ENCODE results near the gene STOX2.

The STOX2 gene

DNA sequence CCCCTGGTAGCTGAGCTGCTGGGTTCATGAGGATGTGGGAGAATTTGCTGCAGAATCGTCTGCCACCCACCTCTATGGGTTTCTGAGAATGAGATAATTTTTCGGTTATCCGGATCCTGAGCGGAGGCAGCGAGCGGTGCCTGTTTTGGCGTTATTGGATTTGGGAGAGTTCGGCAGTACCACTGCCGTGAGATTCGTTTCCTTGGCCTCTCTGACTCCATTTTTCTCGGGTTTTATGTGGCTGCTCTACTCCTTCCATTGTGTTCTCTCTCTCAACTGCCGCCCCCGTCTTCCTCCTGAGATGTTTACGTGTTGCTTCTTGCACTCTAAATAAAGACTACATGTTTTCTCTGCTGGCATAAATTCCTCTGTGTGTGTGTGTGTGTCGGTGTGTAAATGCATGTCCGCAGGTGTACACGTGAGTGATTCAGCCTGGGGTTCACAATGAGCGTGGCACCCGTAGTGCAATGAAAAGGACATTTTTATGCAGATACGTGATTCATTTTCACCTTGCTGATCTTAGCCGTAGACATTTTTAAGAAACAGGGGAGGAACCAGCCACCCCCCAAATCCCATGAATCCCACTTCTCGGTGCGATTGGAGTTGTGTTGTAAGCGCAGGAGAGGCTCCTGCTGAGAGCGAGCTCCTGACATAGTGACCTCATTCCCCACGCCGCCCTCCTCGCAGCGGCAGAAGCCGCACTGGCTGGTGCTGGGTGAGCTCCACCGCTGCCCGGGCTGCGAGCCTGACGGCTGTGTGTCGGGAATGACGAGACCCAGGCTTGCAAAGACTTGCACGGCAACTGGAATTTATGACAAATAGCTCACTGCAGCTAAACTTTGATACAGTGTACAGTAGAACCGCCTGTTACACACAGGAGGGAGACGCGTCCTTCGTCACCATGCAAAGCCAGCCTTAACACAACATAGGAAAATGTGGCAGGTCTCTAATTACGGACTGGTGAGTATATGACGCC, 82.2 kb downstream of the STOX2 start:
- no peak for DNase-seq

DNA sequence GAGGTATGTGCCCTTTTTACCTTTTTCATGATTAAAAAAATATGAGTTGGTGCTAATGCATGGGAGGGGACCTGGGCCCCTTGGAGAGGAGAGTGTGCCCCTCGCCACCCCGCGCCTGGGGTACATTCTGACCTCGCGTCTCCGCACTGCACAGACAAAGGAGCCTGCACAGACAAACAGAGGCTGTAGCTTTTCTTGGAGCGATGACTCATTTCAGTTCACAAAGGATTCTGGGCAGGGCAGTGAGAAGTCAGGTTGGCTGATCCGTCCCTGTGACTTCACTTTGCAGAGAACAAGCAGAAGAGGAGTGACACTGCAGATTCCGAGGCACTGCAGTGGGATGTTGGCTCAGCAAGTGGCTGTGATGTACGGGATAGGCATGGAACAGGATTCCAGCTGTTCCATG, 82.9 kb downstream of the STOX2 start:
- DNase-seq = no peak

DNA sequence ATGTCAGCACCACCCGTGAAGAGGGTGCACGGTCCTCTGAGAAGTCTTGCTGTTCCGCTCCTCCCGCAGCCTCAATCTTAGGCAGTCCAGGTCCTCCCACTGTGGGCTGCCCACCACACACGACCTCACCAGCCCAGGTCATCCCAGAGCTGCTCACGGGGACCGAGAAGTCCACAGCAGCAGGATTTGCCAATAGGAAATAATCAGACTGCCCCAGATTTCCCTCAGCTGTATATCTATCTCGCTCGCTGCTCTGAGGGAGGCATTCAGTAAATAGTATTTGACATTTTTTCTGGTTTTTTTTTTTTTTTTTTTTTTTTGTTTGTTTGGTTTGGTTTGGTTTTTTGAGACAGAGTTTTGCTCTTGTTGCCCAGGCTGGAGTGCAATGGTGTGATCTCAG, 83.8 kb downstream of the STOX2 start:
- DNase-seq = no peak

DNA sequence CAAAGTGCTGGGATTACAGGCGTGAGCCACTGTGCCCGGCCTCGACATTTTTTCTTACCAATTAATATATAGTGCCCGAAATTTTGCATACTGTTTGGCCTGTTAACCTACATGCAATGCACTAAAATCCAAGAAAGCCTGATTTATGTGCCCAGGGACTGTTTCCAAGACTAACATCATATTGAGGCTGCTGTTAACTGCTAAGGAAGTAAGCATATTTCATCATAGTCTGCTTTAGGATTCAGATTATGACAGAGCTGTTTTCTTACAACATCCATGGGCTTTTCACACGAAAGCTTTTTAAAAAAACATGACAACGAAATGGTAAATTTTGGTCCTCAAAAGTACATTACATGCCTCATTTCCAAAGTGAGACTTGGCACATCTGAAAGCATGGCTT, 84.4 kb downstream of the STOX2 start:
- DNase-seq = no peak

DNA sequence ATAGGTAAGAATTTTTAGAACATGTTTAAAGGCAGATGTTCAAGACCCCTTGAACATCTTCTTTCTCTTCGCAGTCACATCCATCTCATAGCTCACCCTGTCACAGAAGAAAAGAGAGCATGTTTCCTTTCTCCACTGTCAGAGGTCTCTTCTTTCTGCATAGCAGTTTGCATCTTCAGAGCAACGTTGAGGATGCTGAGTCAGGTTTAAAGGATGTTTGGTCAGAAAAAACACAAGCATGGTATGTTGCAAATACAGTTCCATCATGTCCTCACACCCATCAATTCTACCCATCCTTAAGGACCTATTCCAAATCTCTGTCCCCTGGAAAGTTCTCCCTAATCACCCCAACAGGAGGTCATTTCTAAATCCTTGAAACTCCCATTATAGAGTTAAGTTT, 84.8 kb downstream of the STOX2 start:
- DNase-seq = no peak

DNA sequence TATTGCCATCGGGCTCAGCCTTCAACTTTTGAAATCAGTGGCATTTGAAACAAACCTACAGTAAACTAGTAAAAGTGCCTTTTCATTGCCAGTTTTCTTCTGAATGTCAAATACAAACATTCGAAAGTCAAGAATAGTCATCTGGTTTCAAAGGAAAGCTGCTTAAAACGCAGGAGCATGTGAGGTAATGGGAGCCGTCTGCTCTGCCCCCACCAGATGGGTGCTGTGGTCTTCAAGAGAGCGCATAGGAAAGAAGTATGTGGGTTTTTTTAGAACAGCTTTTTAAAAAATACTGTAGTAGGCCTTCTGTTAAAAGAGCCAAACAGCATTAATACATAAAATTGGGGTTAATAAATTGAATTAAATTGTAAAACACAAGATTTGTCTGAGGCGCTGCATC, 88.6 kb downstream of the STOX2 start:
- no peak for DNase-seq

DNA sequence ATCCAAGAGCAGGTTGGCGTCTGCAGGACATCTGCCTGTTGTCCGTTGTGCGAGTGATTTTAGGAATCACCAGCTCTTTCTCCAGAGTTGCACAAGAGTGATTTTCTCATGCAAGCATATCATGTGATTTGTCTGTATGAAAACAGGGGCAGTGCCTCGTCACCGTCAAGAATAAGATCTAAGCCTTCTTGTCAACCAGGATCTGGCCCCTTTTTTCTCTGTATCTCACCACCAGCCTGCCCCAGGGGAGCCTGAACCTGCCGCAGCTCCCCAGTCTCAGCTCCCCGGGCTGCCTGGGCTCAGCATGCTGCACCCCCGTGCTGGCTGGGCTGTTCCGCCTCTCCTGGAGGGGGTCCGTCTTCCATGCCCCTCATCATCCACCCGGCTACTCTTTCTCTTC, 90.5 kb downstream of the STOX2 start:
- DNase-seq = no peak

DNA sequence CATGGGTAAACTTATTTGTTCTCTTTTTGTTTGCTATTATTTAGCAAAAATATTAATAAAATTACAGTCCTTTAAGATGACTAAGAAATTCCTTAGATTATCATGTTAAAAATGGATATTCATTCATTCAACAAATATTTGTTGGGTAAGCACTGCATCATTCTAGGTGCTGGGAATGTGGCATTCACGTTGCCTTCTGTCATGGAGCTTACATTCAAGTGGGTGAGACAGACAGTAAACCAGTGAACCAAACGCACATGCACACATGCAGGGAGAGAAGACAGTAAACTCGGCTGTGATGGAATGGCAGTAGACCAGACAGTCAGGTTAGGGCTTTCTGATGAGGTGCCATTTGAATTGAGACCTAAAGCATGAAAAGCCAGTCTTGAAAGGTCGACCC, 91.8 kb downstream of the STOX2 start:
- DNase-seq = no peak

DNA sequence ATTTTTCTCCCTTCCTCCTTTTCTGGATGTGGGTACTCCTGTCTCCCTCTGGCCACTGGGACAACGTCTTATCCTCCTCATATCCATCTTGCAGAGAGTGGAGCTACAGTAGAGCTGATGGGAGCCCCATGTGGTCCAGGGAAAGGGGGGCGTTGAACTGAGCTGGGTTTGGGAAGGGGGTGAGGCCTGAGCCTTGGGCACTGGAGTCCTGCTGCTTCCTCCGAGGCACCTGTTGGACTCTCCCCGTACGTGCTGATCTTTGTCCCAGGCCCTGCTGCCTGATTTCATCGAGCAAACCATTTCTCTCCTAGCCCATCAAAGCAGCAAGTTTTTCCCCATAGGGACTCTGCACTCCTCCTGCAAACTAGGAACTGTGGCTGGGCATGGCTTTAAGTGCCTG, 94.3 kb downstream of the STOX2 start:
- no peak for DNase-seq

DNA sequence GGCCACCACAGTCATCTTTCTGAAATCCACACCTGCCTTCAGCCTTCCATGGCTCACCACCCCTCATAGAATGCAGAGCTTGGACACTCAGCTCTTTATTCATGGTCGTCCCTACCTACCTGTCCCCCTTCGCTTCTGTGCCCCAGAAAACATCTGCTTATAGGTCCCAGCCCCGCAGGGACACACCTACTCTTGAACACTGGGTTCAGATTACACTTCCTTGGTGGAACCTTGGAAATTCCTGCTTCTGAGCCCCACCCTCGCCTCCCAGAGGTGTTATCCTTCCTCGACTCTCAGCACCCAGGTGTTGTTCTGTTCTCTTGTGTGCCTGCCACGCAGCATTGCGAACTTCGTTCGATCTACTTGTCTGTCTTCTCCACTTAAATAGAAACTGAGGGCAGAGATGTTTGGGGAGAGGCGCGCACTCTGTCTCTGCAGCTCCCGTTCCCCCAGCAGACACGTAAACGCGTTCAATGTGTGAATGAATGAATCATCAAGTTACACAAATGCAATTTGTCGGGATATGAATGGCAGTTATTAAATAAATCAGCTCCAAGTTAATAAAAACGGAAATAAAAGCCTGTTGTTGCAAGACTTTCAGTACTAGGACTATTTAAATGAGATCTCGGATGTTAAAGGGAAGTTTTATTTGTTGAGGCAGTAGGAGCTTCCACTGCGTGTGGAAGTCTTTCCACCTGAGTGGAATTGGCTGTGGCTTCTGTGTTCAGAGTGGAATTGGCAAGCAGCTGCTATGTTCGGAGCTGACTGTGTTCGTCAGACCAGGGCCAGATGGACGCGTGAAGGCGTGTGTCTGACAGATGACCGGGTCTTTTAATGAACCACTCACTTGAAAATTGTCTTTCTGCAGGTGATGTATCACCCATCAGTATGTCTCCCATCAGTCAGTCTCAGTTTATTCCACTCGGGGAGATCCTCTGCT, 95.6 kb downstream of the STOX2 start:
- DNase-seq = no peak

DNA sequence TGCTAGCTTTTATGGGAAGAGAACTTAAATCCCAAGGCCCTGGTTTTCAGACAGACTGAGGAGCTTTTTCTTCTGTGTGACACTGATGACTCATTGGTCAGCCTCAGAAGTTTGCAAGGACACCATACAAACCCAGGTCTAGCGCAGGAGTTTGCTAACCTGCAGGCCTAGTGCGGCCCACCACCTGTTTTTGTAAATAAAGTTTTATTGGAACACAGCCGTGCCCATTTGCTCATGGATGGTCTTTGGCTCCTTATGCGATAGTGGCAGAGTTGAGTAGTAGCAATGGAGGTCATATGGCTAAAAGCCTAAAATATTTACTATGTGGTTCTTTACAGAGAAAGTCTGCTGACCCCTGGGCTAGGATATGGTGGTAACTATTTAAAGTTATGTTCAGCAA, 98.3 kb downstream of the STOX2 start:
- DNase-seq = no peak

DNA sequence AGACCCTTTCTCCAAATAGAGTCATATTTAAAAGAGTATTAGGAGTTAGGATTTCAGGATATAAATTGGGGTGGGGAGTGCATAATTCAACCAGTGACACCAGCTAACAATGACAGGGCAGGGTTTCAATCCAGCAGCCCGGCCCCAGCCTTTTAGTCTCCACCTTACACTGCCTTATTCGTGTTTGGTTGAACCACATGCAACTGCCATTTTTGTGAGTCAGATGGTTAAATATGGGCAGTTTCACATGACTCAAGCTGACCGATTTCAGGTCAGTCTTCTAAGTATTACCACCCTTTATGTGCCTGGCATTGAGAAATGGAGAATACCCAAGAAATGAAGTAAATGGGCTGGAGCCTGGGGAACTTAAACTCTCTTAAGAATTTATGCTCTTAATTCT, 102.8 kb downstream of the STOX2 start:
- DNase-seq = no peak

DNA sequence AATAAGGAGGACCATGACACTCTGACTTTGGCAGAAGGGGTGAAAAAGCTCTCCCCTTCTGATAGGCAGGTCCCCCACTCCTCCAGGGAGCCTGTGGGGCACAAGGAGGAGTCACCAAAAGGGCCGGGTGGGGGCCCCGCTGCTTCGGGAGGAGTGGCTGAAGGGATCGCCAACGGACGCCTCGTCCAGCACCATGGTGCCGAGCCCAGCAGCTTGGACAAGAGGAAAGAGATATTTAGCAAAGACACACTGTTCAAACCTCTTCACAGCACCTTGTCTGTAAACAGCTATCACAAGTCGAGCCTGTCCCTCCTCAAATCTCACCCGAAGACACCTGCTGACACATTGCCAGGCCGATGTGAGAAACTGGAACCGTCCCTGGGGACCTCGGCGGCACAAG, 105.6 kb downstream of the STOX2 start:
- DNase-seq = no peak

DNA sequence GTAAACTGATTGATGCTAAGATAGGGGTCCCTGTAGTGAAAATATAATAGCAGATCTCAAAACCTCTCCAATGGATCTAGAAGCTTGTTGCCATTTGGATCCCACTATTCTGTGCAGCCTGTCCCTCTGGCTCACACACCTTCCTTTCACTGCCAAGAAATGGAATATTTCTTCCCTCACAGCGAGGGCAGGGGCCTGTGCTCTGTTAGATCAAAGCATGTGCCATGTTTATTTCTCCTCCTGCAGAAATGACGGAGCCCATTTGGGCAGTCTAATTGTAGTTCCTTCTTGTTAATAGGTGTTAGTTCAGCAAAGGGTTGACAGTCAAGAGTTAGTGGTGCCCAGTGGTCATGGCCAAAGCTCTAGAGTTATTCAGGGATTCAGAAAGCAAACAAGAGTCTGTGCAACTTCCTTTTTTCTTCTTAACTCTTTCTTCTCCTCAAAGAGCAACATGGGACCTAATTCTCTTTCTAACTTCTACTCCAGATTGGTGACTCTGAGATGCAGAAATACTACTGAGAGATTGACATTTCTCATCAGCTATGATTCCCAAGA, 106.8 kb downstream of the STOX2 start:
- DNase-seq = no peak

DNA sequence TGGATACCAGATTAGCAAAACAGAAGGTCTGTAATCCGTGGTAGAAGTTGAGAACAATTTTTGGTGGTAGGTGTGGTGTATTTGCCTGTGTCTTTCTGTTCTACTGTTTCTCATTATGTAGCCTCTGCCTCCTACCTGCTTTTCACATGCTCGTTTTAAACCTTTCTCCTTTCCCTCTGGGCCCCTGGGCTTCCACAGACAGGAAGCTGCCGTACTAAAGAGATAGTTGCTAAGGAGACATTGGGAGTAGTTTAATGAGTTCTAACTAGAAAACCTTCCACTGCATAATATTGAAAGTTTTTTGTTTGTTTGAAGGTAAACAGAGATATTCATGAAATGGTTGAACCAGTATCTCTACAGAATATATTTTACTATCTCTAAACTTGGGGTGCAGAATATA, 107.8 kb downstream of the STOX2 start:
- no peak for DNase-seq

DNA sequence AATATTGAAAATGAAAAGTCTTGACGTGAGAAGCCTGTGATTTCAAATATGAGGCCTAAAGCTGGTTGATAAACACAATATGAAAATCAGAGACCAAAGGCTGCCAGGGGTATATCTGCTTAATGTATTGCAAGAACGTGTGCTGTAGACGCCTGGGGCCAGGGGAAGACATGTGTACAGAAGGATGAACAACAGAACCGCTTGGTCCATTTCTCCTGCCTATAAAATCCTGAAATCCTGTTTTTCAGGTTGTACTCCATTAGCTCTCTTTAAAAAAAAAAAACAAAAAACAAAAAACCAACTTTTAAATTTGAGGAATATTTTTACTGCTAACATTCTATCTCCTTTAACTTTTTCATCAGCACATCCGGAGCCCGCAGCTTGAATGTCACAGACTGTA, 109.2 kb downstream of the STOX2 start:
- DNase-seq = no peak

DNA sequence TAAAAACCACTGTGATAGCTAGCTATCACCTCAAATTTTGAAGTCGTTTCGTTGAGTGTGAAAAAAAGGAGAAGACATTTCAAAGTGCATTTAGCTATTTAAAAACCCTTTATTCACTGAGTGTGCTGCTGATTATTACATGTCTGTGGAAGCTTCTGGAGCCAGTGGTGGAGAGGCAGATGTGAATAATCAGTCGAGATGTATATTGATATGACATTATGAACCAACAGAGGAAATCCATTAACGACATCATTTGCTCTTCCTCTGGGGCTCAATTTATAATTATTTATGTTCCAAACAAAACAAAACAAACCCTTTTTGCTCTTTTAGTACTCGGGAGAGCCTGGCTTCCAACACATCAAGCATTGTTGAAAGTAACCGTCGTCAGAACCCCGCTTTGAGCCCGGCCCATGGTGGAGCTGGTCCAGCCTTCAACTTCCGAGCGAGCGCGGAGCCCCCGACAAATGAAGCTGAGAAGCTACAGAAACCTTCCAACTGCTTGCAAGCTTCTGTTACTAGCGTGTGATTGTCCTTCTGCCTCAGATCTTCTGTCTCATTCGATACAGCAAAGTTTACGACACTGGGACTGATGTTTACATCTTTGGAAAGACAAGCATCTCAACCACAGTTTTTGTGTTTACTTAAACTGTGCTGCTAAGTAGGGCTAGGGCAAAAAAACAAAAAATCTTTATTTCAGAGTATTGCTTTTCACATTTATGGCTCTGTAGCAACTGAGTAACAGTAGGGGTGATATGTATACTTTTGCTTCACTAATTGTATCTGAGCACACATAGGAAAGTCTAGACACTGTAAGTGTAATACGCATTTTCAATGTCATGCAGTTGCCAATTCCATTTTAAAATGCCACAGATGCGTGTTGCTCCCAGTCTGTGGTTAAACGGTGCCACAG, 111.9 kb downstream of the STOX2 start:
- DNase-seq = no peak

DNA sequence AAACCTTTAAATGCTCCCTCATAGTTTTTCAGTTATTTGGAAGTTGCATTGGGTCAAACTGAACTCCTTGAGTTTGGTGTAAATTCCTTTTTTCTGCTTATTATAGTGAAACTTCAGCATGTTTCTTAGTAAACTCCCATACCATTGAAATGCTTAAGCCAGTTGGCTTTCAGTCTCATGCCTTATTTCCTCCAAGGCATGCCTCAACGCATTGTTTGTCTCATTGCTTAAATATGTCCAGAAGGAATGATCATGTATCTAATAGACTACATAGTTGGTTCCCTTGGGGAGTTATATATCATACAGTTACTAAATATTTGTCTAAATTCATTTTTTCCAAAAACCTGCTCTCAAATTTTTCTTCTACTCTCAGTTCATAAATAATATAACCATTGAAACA, 114.0 kb downstream of the STOX2 start:
- DNase-seq = no peak

DNA sequence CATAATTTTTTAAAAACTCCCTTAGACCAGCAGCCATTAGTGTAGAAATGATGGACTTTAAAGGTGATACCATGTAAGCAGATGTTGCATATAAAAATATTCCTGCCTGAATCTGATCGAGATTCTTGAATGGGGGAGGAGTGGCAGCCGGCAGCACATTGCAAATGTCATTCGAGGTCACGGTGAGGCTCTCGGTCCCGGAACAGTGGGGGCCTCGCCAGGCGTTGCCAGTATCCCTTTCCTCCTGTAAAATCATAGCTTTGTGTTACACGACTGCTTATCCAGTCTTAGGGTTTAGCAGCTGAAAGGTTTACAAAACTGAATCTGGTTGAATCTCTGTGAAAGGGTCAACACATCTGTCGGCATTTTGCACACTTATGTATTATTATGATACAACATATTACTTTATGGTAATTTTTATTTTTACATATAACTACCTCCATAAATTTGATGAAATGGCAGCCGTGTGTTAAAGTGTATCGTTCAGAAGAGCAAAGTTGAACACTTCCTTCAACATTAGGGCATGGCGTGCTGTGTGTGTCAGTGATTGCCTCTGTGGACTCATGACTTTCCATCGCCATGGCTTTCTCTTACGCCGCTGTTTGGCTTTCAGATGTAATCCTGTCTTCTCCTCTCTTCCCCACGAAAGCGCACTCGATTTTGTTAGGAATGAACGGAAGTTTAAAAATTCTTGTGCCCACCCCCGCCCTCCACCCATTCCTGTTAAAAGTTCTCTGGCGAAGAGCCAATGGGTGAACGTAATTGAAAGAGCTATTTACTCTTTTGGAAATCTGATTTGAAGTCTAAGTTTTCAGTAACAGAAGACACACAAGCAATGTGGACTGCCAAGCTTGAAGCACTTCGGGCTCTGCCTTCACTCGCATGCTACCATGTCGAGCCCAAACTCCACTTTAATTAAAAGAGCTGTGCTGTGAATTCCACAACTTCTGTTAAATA, 114.8 kb downstream of the STOX2 start:
- DNase-seq = no peak

DNA sequence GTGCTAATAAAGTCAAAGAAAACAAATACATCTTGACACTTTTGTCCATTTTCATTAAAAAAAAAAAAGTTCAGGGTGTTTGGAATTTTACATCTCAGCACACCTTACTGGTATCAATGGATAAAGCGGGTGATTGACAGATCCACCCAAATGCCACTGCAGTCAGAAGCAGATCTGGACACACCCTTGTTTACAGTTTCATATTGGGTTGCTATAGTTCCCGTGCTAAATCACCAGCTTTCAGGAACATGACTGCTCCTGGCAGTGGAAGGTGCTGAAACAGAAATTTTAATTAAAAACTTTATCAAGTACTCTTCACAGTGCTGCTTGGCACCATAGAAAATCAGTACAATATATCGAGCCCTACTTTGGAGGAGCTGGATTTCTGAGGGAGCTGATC, 116.3 kb downstream of the STOX2 start:
- no peak for DNase-seq

DNA sequence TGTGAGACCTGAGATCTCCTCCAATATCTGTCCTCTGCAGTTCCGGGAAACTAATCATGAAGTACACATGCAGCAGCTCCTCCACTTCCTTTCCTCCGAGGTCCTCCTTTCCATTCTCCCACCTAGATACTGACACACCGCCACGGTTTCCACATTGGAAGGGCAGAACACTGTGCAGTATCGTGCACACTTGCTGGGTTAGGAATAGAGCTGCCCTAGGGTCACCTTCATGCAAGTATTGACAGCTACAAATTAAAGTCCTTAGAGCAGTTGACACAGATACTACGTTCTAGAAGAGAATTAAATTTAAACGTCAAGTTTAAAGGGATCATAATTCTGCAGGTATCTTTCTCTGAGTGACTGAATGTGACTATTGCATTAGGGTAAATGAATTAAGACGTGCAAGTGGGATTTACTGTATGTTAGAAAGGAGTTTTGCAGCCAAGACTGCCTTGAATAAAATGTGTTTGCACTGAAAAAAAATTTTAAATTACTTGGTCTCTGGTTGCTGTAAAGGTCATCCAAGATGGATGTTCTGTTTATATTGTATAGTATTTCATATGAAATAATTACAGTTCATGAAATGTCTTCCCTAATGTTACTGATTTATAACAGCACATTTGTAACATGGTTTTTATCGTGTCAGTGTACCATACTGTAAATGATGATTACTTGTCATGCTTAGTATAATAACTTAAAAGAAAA, 117.7 kb downstream of the STOX2 start:
- no peak for DNase-seq
